GM23248 (cell line): Measurements from ENCODE around the gene C2orf69. TPM values are rescaled to one million over a fixed set of nuclear protein-coding genes. Genes with fewer than 3 reads are reported as not detected.

Experiments used
- DNase-seq: peaks from one replicate; pipeline ENCODE4 v3.0.0-alpha.2; 2015
- H2AFZ ChIP-seq: fragments of 200-600 bp; sonication (generic); 2 replicates; pipeline ENCODE4 v1.6.1; 2016; ENCODE audit warnings: antibody characterized with exemption
- H3F3A ChIP-seq: fragments of 200-600 bp; sonication (generic); 2 replicates; pipeline ENCODE4 v1.6.1; 2016; ENCODE audit warnings: mild to moderate bottlenecking, antibody characterized with exemption, mixed run types; ENCODE audit not compliant: insufficient read depth
- H3K27ac ChIP-seq: fragments of 200-600 bp; sonication (generic); 2 replicates; pipeline ENCODE4 v1.5.1; 2016; ENCODE audit warnings: mild to moderate bottlenecking
- H3K27me3 ChIP-seq: fragments of 200-600 bp; sonication (generic); replicated peaks from 2 replicates; pipeline ENCODE4 v1.6.1; 2016; ENCODE audit warnings: mild to moderate bottlenecking; ENCODE audit not compliant: insufficient read depth
- H3K36me3 ChIP-seq: fragments of 200-600 bp; sonication (generic); 2 replicates; pipeline ENCODE4 v1.6.1; 2016; ENCODE audit warnings: low read depth, mild to moderate bottlenecking
- H3K4me1 ChIP-seq: fragments of 200-600 bp; sonication (generic); 2 replicates; pipeline ENCODE4 v1.6.1; 2016; ENCODE audit warnings: mild to moderate bottlenecking; ENCODE audit not compliant: insufficient read depth
- H3K4me2 ChIP-seq: fragments of 200-600 bp; sonication (generic); one replicate; pipeline ENCODE4 v1.6.1; 2016; ENCODE audit warnings: mild to moderate bottlenecking; ENCODE audit not compliant: unreplicated experiment
- H3K4me3 ChIP-seq: fragments of 200-600 bp; sonication (generic); 2 replicates; pipeline ENCODE4 v1.5.1; 2016; ENCODE audit warnings: mild to moderate bottlenecking
- H3K79me2 ChIP-seq: fragments of 200-600 bp; sonication (generic); 2 replicates; pipeline ENCODE4 v1.6.1; 2016; ENCODE audit warnings: mild to moderate bottlenecking; ENCODE audit not compliant: insufficient read depth
- H3K9ac ChIP-seq: fragments of 200-600 bp; sonication (generic); 2 replicates; pipeline ENCODE4 v1.6.1; 2016; ENCODE audit warnings: mild to moderate bottlenecking
- H3K9me2 ChIP-seq: fragments of 200-600 bp; sonication (generic); 2 replicates; pipeline ENCODE4 v1.6.1; 2016; ENCODE audit warnings: mixed run types, mild to moderate bottlenecking, moderate library complexity; ENCODE audit not compliant: insufficient read depth
- H3K9me3 ChIP-seq: fragments of 200-600 bp; sonication (generic); one replicate; pipeline ENCODE4 v1.6.1; 2017; ENCODE audit warnings: low read depth
- H4K20me1 ChIP-seq: fragments of 200-600 bp; sonication (generic); 2 replicates; pipeline ENCODE4 v1.6.0; 2016; ENCODE audit not compliant: insufficient read depth
- EZH2 ChIP-seq: fragments of 200-600 bp; sonication (generic); IDR thresholded peaks from 2 replicates; pipeline ENCODE4 v1.6.1; 2018; ENCODE audit warnings: antibody characterized with exemption, mild to moderate bottlenecking; ENCODE audit not compliant: insufficient read depth, poor library complexity, severe bottlenecking
- EZH2phosphoT487 ChIP-seq: fragments of 200-600 bp; sonication (generic); IDR thresholded peaks from 2 replicates; pipeline ENCODE4 v1.6.1; 2018; ENCODE audit warnings: antibody characterized with exemption, moderate library complexity, mild to moderate bottlenecking, low read depth; ENCODE audit not compliant: insufficient read depth
- WGBS, 2 experiments: methylation state at CpG; one replicate each; pipeline ENCODE4 v1.1.6; 2015 to 2017; ENCODE audit warnings: low lambda C conversion rate in 2 of 2, low coverage in 1 of 2; ENCODE audit errors: missing lambda C conversion rate in 2 of 2; 5-methylcytosine and 5-hydroxymethylcytosine counted together
- in situ Hi-C: fragments of 300-500 bp; cut with MboI; formaldehyde crosslinking; loops from 2 replicates; pipeline ENCODE4 v1.15.0; 2020
- polyA plus RNA-seq: library from polyadenylated mRNA; unstranded; fragments of >200 nt; fragmentation: Nextera tagmentation; extraction: Ambion mirVana; gene quantifications from 2 replicates; pipeline ENCODE4 v1.2.1, GENCODE V29; 2016
- total RNA-seq: library from RNA; depleted of rRNA; stranded (reverse); fragments of >200 nt; shearing (Covaris generic); gene quantifications from 2 replicates; pipeline ENCODE4 v1.2.3, GENCODE V29; 2014

C2orf69 gene
- total and polyA plus RNA-seq, 2 experiments from 2014 or later: 14.5 to 19.9 TPM

DNA sequence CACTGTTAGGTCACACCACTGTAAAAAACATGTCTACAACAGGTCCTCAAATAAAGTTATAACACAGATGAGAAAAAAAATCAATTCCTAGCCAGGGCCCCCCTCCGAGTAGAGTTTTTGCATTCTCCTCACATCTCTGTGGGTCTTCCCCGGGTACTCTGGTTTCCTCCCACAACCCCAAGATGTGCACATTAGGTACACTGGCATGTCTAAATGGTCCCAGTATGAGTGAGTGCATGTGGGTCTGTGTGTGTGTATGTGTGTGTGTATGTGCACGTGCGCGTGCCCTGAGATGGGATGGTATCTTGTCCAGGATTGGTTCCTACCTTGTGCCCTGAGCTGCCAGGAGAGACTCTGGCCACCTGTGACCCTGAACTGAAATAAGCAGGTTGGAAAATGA, 39.3 kb downstream of the C2orf69 start:
- no peak for DNase-seq
- no peaks in the 10 kb centered on the region for H3K9me2 ChIP-seq
- no peak for TF ChIP-seq EZH2
- no peak overlapping the region for H3K4me3 ChIP-seq
- H3K27ac ChIP-seq: no peak overlapping the region
- H2AFZ ChIP-seq: no peak overlapping the region
- peaks cover 30% of the 10 kb centered on the region for H3K4me1 ChIP-seq
- no peaks in the 10 kb centered on the region for H3K27me3 ChIP-seq
- peaks cover 2% of the 10 kb centered on the region; the same call in 1 of the 2 replicates for H3K36me3 ChIP-seq
- no peaks in the 10 kb centered on the region for H4K20me1 ChIP-seq
- H3K4me2 ChIP-seq: no peak overlapping the region
- H3F3A ChIP-seq: peaks cover 11% of the 10 kb centered on the region; the same call in 1 of the 2 replicates
- 98% methylated on average over 5 of the region's 5 CpGs for WGBS, 2 experiments
- in situ Hi-C loops: loop anchor here (25.0 kb wide), 1 partner anchor 912 kb away; the partner anchor contains the start of gene CLK1
- no peak overlapping the region for H3K9ac ChIP-seq
- H3K79me2 ChIP-seq: peaks cover 71% of the 10 kb centered on the region
- H3K9me3 ChIP-seq: no peaks in the 10 kb centered on the region

DNA sequence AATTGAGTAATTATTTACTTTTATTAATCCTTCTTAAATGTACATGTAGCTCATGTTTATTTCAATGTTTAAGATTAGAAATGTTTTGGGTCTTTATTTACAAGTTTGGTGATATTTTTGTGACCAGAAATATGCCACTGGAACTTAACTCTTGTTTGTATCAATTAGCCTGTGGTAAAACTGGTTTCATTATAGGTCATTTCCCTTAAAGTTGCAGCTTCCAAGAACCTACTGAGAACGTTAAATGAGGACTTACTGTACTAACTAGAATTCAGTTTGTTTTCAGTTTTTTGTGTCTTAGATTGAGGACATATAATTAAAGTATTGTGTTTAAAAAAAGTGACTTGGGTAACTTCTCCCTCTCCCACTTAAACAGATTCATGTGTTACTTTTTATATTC, 39.9 kb downstream of the C2orf69 start:
- H3K27ac ChIP-seq: no peak overlapping the region
- no peaks in the 10 kb centered on the region; the same call in 1 of the 2 replicates for H3K36me3 ChIP-seq
- H3K4me3 ChIP-seq: no peak overlapping the region
- in situ Hi-C loops: loop anchor here (25.0 kb wide), 1 partner anchor 911 kb away; the partner anchor contains the start of gene CLK1
- no peak overlapping the region for H2AFZ ChIP-seq
- no peak for TF ChIP-seq EZH2phosphoT487
- no peak for TF ChIP-seq EZH2
- no peak overlapping the region for H3K9ac ChIP-seq
- no peaks in the 10 kb centered on the region for H3K27me3 ChIP-seq
- H4K20me1 ChIP-seq: no peaks in the 10 kb centered on the region
- H3K9me2 ChIP-seq: no peaks in the 10 kb centered on the region
- no peaks in the 10 kb centered on the region for H3K9me3 ChIP-seq
- peaks cover 27% of the 10 kb centered on the region for H3K4me1 ChIP-seq
- no peak overlapping the region for H3K4me2 ChIP-seq
- peaks cover 11% of the 10 kb centered on the region; the same call in 1 of the 2 replicates for H3F3A ChIP-seq
- 94 to 96% methylated on average over 1 of the region's 1 CpG for WGBS, 2 experiments
- no peak for DNase-seq
- peaks cover 69% of the 10 kb centered on the region for H3K79me2 ChIP-seq

DNA sequence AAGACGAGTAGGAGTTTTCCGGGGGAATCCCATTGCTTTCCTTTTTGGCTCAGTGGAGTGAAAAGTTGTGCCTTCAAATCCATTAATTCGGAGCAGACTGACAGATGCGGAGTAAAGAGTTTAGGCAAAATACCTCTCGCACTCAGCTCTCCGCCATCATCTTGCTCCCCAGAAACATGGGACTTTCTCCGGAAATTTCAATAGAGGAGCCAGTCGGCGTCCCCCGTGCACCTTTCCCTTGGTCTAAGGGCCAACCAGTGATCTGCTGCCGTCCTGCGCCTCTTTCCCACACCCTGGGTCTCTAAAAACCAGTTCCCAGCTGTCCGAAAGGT, 43.9 kb downstream of the C2orf69 start:
- DNase-seq: peak; percentile 67
- TF ChIP-seq EZH2 (no peak), EZH2phosphoT487 (no peak)

DNA sequence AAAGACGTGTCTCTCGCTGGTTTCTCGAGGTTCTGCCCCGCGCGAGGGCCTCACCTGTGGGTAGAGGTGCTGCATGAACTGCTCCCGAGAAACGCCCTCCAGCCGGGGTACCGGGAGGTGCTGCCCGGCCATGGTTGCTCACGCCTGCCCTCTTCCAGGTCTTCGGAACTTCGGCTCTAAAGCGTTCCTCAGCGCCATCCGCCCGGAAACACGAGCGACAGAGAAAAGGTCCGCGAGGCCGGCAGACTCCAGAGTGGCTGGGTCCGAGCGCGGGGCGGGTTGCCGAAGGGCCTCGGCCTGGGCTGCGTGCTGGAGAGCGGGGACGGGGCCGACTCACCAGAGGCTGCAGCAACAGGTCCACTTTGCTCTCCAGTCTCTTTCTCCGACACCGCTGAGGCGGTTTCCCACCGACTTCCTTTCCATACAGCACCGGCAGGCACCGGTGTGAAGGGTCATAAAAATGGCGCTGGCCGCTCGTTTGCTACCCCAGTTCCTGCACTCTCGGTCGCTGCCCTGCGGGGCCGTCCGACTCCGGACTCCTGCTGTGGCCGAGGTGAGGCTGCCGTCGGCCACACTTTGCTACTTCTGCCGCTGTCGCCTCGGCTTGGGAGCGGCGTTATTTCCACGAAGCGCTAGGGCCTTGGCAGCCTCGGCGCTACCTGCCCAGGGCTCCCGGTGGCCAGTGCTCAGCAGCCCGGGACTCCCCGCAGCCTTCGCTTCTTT, 44.4 kb downstream of the C2orf69 start, which contains the start of the genes MAIP1 and TYW5:
Gene MAIP1, plus strand, starts transcription at position 244 of the 723 bp plus-strand sequence. Its CDS starts 217 bp downstream, at position 461.
Gene TYW5, minus strand, starts transcription at position 153 of the 723 bp plus-strand sequence. Its CDS starts 21 bp downstream, at position 132.
- Histone ChIP-seq H3K4me1 (peaks cover 20% of the 10 kb centered on the region), H3K79me2 (peaks cover 87% of the 10 kb centered on the region), H3F3A (no peaks in the 10 kb centered on the region), H3K9me2 (no peaks in the 10 kb centered on the region), H3K4me3 (peak within 1 kb of the TSS; percentile 97), H2AFZ (peak within 1 kb of the TSS; percentile 95), H3K9ac (peak within 1 kb of the TSS; percentile 95), H3K27ac (peak within 1 kb of the TSS; percentile 90), H3K36me3 (peaks cover 17% of the 10 kb centered on the region), H3K4me2 (peak within 1 kb of the TSS; percentile 92), H3K27me3 (no peaks in the 10 kb centered on the region), H3K9me3 (no peaks in the 10 kb centered on the region), H4K20me1 (no peaks in the 10 kb centered on the region)
- TF ChIP-seq EZH2phosphoT487 (no peak), EZH2 (no peak)
- in situ Hi-C loops: loop anchor here (25.0 kb wide), 1 partner anchor 907 kb away; the partner anchor contains the start of gene CLK1
- 0 to 1% methylated on average over 64 of the region's 64 CpGs for WGBS, 2 experiments
- DNase-seq: peak; percentile 92

More for the DNA sequence above, 43.9 kb downstream of the C2orf69 start:
- Histone ChIP-seq H3K79me2 (peaks cover 92% of the 10 kb centered on the region), H3K9me3 (no peaks in the 10 kb centered on the region), H3K36me3 (peaks cover 12% of the 10 kb centered on the region), H3F3A (no peaks in the 10 kb centered on the region), H2AFZ (peak overlapping the region; percentile 95), H3K27ac (peak overlapping the region; percentile 90), H3K4me1 (peaks cover 20% of the 10 kb centered on the region), H3K9me2 (no peaks in the 10 kb centered on the region), H3K9ac (peak overlapping the region; percentile 95), H4K20me1 (no peaks in the 10 kb centered on the region), H3K4me2 (peak overlapping the region; percentile 92), H3K4me3 (peak overlapping the region; percentile 97), H3K27me3 (no peaks in the 10 kb centered on the region)
- WGBS, 2 experiments: 0 to 2% methylated on average over 13 of the region's 13 CpGs
- in situ Hi-C loops: loop anchor here (25.0 kb wide), 1 partner anchor 907 kb away; the partner anchor contains the start of gene CLK1
